GM21526 (cell line): ENCODE results near the gene INPP1.

Source experiments
- ATAC-seq: cut with Tn5 transposase; IDR thresholded peaks from one replicate; pipeline ENCODE4 v1.9.1; 2021; ENCODE audit warnings: moderate library complexity; ENCODE audit not compliant: unreplicated experiment, low FRiP score

The INPP1 gene

DNA sequence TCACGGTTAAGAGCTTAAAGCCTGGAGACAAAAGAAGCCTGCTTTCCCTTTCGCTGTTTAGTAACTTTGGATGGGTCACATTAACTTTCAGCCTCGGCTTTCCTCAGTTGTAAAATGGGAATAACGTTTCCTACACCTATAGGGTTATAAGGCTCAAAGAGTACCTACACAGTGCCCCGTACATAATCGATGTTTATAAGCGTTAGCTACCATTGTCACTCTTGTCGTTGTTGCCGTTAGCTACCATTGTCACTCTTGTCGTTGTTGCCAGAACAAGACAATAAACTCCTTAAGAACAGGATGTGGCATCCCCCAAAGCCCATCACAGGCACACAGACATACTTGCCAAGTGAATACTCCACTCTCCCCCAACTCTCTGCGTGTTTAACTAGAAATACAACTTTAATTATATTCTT, 63.9 kb downstream of the INPP1 start:
- ATAC-seq = no peak

DNA sequence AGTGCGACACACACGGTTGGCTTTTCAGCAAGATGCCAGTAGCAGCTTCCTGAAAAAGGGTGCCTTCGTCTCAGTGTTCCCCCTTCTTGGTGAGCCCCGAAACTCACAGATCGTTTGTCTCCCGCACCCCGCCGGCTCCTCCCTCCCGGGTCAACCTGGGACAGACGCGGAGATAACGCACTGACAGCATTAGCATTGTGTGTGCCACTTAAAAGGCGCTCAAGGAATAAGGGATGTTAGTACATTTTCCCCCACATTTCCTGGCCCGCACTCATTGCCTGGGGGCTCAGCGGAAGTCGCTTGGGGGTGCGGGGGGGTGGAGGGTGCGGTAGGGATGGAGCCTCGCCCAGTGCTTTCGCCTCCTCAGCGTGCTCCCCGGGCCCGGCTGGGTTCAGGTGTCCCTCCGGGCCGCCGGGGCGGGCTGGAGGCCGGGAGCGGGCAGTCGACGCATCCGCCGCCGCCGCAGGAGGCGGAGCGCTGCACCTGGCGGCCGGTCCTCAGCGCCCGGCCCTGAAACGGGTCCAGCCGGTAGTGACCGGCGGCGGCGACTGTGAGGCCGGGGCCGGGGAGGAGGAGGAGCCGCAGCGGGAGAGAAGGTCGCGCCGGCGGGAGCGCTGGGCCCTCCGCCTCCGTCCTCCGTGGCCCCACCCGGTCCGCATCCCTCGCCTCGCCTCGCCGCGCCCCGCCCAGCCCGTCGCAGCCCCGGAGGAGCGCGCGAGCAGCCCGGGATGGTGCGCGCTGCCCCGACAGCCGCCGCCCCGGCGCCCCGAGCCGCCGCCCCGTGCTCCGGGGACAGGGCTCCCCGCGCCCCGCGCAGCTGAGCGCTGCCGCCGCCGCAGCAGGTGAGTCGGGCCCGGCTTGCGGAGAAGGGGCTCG, 64.5 kb downstream of the INPP1 start, which contains the start of gene MFSD6:
Gene MFSD6 (plus strand): TSS at position 694 of the 876 bp plus-strand sequence. CDS start 27,675 bp downstream, outside the sequence.
- peak; percentile 54 for ATAC-seq

DNA sequence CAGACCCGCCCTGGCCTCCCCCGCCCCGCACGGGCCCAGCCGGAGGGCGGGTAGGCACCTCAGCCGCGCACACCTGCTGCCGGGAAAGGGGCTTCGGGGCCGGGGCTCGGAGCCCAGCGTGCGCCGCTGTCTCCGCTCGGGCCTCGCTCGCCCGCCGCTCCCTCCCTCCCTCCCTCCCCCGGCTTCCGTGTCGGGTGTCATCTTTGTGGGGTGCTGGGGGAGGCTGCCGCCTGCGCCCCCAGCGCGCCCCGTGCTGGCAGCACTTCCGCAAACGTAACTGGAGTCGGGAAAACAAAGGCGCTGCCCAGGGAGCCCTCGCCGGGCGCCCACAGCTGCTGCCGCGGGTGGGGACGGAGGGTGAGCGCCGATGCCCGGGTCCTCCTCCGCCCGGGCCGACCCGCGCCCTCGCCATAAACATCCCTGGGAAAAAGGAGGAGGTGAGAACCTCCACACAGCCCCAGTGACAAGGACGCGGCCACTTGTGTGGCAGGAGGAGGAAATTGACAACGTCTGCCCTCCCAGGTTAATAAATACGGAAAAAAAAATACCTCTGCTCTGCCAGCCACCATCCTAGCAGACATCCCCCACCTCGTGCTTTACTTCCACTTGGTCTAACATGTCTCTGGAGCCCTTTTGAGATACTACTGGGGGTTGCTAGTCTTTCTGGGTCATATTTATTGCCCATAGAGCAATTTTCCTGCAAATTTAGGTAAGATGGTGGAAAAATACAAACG, 65.3 kb downstream of the INPP1 start:
- ATAC-seq = peak; percentile 66

DNA sequence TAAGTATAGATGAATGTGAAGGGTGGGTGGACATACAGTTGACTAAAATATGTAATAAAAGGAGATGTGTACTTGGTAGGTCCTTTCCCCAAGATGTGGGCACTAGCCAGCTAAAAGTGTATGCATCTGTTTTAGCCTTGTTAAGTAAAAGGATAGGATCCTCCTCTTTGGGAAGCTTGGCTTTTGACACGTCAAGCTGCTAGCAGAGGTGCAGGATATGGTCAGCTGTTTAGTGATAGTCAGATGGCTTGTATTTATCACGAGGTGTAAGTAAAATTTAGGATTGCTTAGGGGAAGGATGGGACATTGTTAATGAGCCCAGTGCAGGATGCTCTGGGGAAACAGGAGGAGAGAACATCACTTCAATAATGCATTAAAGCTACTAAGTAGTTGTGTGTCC, 66.2 kb downstream of the INPP1 start:
- ATAC-seq = no peak

DNA sequence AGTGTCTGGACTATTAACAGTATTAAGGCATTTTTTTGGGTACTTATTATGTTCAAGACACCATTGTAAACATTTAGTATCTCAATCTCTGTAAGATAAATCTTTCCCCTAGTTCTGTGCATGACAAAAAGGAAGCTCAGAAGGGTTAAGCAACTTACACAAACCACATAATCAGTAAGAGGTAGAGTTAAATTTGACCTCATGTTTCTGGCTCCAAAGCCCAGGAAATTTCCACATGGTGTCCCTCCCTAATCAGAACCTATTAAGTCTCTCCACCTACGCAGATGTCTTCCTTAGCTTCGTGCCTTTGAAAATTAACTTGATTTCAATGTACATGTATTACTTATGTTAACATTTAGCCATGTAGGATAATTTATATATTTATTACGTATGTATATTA, 66.8 kb downstream of the INPP1 start:
- ATAC-seq = no peak

DNA sequence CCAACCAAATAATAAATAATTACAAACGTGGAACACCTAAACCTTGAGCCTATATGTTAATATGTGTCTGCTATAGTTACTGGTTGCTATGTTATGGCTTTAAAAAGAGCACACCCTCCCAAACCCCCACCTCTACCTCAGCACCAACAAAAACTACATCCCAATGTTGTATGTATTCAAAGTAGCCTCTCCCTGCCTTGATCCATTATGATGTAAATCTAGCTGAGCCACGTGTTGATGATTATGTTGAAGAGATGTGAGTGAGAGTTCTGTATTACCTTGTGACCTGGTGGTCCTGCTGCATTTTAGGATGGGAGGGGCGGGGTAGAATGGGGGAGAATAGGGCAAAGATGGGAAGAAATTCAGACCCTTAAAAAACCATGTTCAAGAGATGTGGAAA, 69.6 kb downstream of the INPP1 start:
- ATAC-seq = no peak

DNA sequence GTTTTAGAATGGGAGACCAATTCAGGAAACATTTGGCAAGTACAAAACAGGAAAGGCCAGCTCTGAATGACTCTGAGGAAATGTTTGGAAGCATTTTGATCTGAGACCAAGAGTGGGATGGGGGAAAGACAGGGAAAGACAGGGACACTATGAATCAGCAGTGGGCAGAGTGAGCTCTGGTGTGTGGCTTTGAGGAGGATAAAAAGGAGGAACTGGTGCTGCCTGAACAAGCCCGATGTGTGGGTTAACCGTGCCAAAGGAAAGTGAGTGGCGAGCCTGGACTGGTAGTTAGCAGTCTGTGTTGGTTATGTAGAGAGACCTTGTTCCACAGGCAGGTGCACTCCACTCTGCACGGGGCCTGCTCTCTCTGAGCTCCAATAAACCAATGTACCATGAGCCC, 70.0 kb downstream of the INPP1 start:
- ATAC-seq = no peak

DNA sequence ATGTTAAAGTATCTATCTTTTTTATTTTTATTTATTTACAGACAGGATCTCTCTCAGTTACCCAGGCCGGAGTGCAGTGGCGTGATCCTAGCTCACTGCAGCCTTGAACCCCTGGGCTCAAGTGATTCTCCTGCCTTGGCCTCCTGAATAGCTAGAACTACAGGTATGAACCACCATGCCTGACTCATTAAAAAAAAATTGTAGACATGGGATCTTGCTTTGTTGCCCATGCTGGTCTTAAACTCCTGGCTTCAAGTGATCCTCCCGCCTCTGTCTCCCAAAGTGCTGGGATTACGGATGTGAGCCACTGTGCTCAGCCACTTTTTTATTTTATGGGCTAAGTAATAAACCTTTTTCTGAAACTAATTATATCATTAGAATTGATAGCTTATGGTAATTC, 71.9 kb downstream of the INPP1 start:
- ATAC-seq = no peak

DNA sequence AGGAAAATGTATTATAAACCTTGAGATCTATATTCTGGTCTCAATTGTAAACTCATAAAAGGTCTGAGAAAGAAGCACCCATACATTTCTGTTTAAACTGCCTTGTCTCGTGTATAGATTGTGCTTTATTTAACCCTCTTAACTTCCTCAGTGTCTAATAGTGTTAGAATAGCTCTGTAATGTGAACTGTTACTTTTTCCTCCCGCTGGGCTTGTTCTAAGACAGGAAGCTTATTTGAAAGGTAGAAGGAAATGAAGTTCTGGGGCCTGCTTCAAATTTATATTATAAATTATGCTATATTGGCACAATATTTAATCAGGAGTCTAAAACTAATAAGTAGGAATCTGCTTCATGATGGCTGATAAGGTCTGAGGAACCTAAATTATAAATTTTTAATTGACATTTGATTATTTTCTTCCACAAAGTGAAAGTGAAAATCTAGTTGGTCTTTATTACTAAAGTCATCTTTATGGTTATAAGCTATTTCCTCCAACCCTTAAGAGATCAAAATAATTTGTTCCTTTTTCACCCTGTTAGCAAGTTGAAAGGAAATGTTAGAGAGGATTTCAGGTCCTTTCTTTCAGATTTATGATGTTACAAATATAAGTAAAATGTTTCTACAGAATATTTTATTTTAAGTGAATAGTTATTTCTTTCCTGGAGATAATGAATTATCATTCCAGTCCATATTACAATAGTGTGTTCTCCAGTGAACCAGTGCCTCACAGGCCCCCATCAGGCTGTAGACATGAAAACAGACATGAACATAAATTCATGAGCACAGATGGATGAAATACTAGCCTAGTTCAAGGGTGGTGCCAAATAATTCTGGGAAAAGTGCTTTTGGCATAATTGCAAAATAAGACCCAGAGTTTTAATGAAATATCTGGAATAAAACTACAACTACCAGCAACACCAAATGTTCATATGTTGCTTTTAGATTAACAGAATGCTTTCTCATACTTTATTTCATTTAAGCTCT, 72.7 kb downstream of the INPP1 start:
- no peak for ATAC-seq

DNA sequence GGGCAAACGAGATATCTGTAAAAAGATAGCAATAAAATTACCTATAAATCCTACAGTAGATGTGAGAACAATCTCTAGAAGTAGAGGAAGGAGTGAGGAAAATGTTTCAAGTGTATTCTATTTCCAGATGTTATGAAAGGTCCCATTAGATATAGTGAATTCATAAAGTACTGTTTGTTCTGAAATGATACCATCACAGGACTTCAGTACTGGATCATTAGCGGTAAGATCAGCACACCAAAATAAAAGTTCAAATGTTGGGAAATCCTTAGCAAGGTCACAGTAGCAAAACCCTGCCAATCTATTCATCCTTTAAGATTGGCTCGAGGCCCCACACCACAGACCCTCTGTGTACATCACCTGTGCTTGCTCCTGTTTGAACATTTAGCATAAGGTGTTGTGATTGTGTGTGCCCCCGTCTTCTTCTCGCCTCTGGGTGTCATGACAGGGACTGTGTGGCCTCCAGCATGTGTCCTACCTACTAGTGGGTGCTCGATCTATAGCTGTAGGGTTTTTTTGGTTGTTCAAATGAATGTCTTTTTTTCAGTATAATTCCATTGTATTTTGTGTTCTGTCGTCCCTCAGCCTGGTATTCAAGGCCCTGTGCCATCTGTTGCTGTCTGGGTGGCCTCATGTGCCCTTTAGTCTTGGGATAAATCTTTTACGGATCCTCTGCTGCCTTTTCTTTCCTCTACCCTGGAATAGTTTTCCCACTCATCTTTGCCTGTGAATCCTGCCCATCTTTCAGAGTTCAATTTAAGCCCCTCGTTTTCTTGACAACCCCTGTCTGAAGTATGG, 73.9 kb downstream of the INPP1 start:
- ATAC-seq = no peak

DNA sequence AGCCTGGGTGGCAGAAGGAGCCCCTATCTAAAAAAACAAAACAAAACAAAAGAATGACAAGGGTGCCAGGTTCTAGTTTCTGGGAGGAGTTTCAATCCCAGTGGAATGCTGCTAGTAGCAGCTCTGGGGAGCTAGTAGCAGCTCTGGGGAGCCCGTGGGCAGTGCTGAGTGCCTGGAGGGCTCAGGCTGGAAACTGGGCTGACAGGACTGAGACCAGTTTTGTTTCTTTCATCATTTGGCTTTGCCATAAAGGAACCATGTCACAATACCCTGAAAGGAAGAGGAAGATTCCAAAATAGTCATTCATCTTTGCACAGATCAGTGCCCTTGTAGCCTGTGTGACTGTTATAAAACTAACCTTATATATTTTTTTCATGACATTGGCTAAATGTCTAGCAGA, 75.3 kb downstream of the INPP1 start:
- no peak for ATAC-seq

DNA sequence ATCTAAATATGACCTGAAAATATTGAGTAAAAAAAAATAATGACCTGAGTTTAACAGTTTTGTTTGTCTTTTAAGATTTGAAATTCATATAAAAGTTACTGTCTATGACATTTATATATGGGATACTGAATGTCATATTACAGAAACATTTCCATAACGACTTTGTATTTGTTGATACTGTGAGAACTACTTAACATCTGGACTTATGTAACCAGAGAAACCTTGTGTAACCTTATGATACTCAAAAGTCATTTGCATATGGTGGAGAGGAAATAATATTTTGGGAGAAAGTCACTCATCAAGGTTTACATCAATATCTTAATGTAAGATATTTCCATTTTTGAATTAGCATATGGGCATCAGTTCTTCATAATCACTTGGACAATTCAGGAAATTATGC, 77.4 kb downstream of the INPP1 start:
- ATAC-seq = no peak
